ENCODE measurements around the gene CFAP45.

Gene CFAP45

GRCh38 chr1:159849626-159850366 lies 50.2 kb downstream of the CFAP45 start:
- no peak for DNase-seq (ENCODE audit: low read depth)

DNA sequence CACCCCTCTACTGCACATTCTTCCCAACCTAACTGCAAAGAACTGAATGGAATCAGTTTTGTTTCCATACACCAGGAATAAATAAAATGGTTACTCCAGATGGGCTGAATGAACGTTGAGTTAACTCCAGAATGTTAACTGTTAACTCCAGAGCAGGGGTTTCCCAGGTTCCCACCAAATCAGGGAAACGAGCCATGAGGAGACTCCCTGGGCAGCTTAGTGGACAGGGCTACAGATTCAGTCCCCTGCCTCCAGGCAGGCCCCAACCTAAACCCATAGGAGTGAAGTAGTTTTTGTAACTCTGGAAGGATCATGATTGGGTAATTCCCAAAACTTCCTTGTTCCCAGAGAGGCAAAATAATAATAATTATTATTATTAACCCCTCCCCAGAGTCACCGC lies 51.6 kb downstream of the CFAP45 start:
- DNase-seq (ENCODE audit: low read depth), result no peak

DNA sequence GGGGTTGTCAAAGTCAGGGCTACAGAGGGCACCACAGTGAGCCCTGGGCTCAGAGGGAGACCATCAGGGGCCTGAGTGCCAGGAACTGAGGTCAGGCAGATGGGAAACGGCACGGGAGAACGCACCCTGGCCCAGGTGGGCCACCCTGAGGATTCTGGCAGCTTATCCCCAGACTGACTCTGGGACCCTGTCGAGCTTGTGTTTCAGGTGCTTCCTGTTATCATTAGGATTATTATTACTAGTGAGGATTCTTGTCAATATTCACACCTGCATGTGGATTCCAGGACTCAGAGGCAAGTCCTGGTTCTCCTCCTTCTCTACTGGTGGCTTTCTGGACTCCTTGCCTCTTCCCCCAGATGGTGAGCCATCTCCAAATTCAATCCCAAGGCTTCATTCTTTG lies 52.7 kb downstream of the CFAP45 start:
- no peak for DNase-seq (ENCODE audit: low read depth)

GRCh38 chr1:159845751-159846629 lies 54.0 kb downstream of the CFAP45 start:
- DNase-seq (ENCODE audit: low read depth), result no peak

GRCh38 chr1:159843459-159843858 lies 56.5 kb downstream of the CFAP45 start:
- no peak for DNase-seq (ENCODE audit: low read depth)

- DNase-seq (ENCODE audit: low read depth), result no peak
These were observed 58.2 kb downstream of the CFAP45 start for GRCh38 chr1:159841749-159842148.

- DNase-seq (ENCODE audit: low read depth), result no peak
These were observed 60.7 kb downstream of the CFAP45 start for GRCh38 chr1:159839116-159839849.

GRCh38 chr1:159838715-159839114 lies 61.2 kb downstream of the CFAP45 start:
- DNase-seq (ENCODE audit: low read depth), result no peak

DNA sequence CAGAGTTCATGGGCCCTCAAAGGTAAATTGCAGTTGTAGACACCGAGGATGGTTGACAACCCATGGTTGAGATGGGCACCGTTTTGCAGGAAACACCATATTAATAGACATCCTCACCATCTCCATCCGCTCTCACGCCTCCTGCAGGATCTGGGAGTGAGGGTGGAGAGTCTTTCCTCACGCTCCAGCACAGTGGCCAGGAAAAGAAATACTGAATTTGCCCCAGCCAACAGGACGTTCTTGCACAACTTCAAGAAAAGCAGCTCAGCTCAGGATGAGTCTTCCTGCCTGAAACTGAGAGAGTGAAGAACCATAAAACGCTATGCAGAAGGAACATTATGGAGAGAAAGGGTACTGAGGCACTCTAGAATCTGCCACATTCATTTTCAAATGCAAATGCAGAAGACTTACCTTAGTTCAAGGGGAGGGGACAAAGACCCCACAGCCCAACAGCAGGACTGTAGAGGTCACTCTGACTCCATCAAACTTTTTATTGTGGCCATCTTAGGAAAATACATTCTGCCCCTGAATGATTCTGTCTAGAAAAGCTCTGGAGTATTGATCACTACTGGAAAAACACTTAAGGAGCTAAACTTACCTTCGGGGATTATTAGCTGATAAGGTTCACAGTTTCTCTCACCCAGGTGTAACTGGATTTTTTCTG lies 64.0 kb downstream of the CFAP45 start:
- DNase-seq (ENCODE audit: low read depth), result no peak

GRCh38 chr1:159835356-159835755 lies 64.6 kb downstream of the CFAP45 start:
- DNase-seq (ENCODE audit: low read depth), result no peak

- no peak for DNase-seq (ENCODE audit: low read depth)
These were observed 67.7 kb downstream of the CFAP45 start for GRCh38 chr1:159832309-159832708.

- no peak for DNase-seq (ENCODE audit: low read depth)
These were observed 68.4 kb downstream of the CFAP45 start for GRCh38 chr1:159831412-159832141.

- DNase-seq (ENCODE audit: low read depth), result no peak
These were observed 69.2 kb downstream of the CFAP45 start for GRCh38 chr1:159830722-159831121.

DNA sequence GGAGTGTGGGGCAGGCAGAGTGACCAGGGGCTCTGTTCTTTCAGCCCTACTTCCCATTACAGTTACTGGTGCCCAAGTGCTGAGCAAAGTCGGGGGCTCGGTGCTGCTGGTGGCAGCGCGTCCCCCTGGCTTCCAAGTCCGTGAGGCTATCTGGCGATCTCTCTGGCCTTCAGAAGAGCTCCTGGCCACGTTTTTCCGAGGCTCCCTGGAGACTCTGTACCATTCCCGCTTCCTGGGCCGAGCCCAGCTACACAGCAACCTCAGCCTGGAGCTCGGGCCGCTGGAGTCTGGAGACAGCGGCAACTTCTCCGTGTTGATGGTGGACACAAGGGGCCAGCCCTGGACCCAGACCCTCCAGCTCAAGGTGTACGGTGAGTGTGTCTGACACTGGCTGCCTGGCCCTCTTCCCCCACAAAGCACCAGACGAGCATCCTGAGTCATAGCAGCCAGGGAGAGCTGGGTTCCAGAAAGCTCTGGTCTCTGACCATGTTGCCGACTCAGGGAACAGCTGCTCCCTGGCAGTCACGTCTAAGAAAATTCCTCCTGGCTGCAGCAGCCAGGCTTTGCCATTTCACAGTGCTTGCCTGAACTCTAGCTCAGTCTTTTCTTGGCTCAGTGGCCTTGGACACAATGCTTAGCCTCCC lies 70.0 kb downstream of the CFAP45 start:
- no peak for DNase-seq (ENCODE audit: low read depth)

- DNase-seq (ENCODE audit: low read depth), result no peak
These were observed 70.7 kb downstream of the CFAP45 start for GRCh38 chr1:159829273-159829634.

DNA sequence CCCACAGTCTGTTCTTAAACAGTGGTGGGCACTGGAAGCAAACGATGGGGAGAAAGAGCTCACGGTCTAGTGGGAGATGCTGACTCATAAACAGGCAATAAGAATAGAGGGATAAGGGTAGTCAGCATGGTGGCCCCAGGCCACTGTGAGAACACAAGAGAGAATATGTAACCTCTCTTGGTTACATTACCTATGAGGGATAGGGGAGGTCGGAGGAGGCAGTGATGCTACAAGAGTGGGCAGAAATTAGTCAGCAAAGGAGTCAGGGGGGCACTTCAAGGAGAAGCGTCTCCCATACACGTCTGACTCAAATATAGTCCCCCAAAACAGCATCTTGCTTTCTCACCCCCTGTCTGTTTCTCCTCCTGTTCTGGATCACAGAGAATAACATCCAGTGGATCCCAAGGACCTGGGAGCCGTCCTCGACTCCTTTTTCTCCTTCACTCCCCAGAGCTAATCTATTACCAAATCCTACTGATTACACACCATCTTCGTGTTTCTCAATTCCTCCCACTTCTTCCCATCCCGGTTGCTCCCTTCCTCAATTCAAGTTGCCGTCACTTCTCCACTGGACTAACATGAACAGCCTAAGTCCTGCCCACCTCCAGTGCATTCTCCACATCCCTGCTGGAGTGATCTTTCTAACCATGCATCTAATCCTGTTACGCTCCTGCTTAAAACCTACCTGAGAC lies 71.2 kb downstream of the CFAP45 start:
- no peak for DNase-seq (ENCODE audit: low read depth)

DNA sequence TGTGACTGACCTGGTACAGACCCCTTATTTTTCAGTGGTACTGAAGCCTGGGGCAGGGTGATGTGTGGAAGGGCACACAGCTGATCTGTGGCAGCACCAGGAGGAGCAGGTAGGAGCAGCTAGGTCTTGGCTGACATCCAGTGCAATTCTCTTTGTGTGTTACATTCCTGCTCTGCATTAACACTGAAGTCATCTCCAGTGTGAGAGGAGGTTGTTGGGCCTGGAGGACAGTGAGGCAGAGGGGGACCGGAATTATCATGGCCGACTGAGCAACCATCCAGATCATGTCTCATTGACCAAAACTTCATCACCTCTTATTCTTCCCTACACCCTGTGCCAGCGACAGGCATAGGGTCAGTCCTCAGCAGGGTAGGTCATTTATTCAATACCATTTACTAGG lies 71.8 kb downstream of the CFAP45 start:
- no peak for DNase-seq (ENCODE audit: low read depth)

DNA sequence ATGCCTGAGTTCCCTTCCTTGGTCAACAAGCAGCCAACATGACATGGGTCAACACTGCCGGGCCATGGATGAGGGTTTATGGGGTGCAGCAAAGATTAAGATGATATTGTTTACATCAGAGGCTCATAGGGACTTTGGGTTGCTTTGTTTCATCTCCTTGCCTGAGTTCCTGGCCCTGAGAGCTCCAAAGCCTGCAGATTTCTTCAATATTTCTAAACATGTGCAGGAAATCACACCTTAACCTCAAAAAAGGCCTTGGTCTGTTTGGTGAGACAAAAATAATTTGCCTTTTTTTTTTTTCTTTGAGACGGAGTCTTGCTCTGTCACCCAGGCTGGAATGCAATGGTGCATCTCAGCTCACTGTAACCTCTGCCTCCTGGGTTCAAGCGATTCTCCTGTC lies 72.4 kb downstream of the CFAP45 start:
- DNase-seq (ENCODE audit: low read depth), result no peak

DNA sequence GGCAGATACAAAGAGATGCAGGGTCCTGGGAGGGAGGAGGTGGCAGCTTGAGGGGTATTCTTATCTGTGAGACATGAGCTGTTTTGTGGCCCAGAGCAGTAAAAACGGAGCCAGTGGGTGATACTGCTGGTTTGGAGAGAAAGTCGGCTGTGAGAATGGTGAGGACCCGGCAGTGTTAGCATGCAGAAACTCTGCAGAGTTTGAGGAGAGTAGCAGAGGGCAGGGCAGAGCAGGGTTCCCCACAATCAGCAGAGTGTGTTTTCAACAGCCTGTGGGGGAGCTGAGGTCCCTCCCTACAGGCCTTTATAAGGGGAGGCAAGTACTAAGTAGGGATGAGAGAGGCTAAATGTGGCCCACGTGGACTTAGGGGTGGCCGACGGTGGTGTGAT lies 72.9 kb downstream of the CFAP45 start:
- no peak for DNase-seq (ENCODE audit: low read depth)

DNA sequence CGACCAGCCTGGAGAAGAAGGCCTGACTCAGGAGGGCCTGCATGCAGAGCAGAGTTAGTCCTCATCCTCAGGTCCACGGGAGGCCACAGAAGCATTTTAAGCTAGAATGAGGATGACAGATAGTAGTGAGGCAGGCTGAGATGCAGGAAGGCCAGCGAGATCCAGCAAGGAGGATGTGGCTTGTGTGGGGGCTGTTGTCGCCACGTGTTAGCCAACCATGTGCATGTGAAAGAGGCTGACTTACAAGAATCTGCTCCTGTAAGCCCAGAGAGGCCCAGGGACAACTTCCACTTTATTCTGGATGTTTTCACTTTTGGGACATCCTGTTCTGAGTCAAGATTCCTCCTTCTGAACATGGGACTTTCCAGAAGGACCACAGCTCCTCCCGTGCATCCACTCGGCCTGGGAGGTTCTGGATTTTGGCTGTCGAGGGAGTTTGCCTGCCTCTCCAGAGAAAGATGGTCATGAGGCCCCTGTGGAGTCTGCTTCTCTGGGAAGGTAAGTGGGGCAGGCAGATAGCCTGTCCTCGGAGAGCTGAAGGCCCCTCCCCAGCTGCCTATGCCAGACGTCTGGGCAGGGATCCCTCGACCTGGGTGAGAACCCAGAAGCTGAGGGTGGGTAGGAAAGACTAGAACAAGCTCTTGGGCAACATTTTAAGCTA lies 73.4 kb downstream of the CFAP45 start, which contains the start of gene SLAMF8:
SLAMF8 (plus strand) TSS at position 433 of the 661 bp plus-strand sequence; CDS start at position 459, 26 bp downstream.
- DNase-seq (ENCODE audit: low read depth), result peak; percentile 50

Data from activated gamma-delta T cell treated with anti-CD3 and anti-CD28 coated beads, Interleukin-2, amount 50 U/mL, for 16 hours (primary cell).